ENCODE data around the gene ZFP62.

Gene ZFP62

GRCh38 chr5:180869587-180869986 is 8.5 kb upstream of the ZFP62 start:
- in situ Hi-C loops (cut with MboI; ENCODE audit: low sequenced_read_pairs): no loop called here

- in situ Hi-C loops (cut with MboI; ENCODE audit: low sequenced_read_pairs): no loop called here
Observed at GRCh38 chr5:180868960-180869359, 7.9 kb upstream of the ZFP62 start.

GRCh38 chr5:180866985-180867384 is 5.9 kb upstream of the ZFP62 start:
- in situ Hi-C loops (cut with MboI; ENCODE audit: low sequenced_read_pairs): no loop called here

DNA sequence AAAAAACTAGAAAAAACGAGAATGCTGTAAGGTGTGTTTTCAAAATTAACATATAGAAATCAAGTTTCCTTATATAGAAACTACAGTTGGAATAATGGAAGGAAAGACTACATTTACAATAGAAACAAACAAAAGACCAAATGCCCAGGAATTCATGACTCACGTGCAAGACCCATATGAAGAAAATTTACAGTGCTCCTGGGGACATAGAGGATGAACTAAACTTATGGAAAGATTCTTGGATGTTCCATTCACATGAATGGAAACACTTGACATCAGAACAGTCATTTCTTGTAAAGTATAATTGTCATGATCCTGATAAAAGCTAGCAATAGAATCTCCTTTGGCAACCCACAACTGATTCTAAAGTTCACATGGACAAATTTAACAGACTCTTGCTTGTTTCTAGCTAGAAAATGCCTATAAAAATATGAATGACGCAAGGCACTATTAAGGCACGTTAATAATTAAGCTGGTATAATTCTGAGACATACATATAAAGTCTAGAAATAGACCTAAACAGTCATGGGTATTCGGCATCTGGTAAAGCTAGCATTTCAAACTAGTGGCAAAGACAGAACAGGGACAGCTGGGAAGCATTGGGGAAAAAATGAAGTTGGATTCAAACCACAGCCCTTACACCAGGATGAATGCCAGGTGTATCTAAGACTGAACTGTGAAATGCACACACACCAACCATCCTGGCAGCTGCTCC is 5.1 kb upstream of the ZFP62 start:
- in situ Hi-C loops (cut with MboI; ENCODE audit: low sequenced_read_pairs): no loop called here

DNA sequence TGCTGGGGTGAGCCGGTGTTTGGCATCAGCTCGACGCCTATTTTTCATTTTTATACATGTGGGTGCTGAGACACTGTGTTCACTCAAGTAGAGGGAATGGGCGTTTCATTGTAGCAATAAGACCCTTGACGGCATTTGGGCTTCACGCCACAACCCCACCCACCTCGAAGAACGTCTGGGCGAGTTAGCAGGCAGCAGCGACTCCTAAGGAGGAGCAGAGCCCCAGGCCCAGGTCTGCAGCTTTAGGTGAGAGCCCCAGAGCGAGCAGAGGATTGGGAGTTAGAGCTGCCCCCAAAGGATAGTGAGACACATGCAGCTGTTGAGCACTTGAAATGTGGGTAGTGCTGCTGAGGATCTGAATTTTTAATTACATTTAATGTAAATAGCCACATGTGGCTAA is 1.6 kb upstream of the ZFP62 start:
- in situ Hi-C loops (cut with MboI; ENCODE audit: low sequenced_read_pairs): no loop called here

GRCh38 chr5:180860273-180860886 is 696 bp downstream of the ZFP62 start:
- in situ Hi-C loops (cut with MboI; ENCODE audit: low sequenced_read_pairs): no loop called here

DNA sequence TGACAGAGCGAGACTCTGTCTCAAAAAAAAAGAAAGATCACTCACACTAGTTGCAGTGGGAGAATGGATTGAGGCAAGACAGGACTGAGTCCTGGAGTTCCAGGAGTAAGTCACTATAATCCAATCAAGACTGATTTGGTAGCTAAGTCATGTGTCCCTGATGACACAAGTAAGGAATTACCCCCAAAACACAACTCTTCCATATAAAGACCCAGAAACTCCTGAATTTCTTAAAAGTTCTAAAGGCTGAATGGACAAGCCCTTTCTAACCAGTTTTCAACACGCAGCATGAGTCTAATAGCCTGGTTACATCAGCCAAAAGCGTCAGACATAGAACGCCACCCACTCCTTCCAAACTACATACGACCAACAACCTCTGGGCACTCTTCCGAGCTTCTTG is 2.5 kb downstream of the ZFP62 start:
- in situ Hi-C loops (cut with MboI; ENCODE audit: low sequenced_read_pairs): no loop called here

- in situ Hi-C loops (cut with MboI; ENCODE audit: low sequenced_read_pairs): no loop called here
Observed at GRCh38 chr5:180853848-180854176, 7.3 kb downstream of the ZFP62 start.

DNA sequence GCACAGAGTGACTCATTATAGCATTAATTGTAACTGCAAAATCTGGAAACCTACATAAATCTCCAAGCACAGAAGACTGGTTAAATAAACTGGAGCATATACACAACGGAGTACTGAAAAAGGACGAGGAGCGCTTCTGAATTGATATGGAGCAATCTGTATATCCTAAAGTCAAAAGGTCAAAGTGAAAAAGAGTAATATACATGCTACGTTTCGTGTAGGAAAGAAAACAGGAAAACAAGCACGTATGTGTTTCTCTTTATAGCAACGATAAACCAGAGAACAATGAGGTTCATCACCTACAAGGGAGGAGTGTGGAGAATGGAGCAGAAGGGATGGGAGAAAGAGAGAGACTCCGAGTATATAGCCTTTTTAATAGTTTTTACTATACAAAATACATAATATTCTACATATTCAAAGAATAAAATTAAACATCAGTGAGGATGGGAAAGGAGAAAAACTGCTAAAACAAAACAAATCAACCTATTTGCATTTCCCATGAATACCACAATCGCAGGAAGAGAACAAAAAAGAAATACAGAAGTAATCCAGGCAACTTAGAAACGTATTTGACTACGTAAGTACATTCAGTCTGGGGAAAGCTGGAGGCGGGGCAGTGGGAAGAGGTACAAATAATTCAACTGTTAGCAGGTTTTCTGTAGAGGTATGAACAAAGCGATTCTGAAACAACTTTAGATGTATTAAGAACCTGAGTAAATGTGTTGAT is 7.8 kb downstream of the ZFP62 start:
- in situ Hi-C loops (cut with MboI; ENCODE audit: low sequenced_read_pairs): no loop called here

- in situ Hi-C loops (cut with MboI; ENCODE audit: low sequenced_read_pairs): no loop called here
Observed at GRCh38 chr5:180852495-180852894, 8.6 kb downstream of the ZFP62 start.

- in situ Hi-C loops (cut with MboI; ENCODE audit: low sequenced_read_pairs): no loop called here
Observed at GRCh38 chr5:180850434-180851078, 10.5 kb downstream of the ZFP62 start.

DNA sequence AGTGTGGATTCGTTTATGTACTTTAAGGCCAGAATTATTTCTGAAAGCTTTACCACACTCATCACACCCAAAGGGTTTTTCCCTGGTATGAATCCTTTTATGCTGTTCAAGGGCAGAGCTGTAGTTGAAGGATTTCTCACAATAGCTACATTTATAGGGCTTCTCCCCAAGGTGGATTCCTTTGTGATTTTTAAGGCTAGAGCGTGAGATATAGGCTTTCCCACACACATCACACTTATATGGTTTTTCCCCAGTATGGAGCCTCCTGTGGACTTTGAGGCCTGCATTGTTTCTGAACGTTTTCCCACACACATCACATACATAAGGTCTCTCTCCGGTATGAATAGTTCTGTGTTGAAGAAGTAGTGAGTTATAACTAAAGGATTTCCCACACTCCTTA is 11.2 kb downstream of the ZFP62 start:
- in situ Hi-C loops (cut with MboI; ENCODE audit: low sequenced_read_pairs): no loop called here

DNA sequence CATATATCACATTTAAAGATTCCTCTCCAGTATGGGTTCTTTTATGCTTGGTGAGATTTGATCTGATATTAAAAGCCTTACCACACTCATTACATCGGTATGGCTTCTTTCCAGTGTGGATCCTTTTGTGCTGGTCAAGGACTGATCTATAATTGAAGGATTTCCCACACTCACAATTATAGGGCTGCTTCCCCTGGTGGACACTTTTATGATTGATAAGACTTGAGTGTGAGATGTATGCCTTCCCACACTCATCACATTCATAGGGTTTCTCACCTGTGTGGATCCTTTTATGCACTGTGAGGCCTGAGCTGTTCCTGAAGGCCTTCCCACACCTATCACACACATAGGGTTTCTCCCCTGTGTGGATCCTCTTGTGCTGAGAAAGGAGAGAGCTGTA is 12.2 kb downstream of the ZFP62 start:
- in situ Hi-C loops (cut with MboI; ENCODE audit: low sequenced_read_pairs): no loop called here

DNA sequence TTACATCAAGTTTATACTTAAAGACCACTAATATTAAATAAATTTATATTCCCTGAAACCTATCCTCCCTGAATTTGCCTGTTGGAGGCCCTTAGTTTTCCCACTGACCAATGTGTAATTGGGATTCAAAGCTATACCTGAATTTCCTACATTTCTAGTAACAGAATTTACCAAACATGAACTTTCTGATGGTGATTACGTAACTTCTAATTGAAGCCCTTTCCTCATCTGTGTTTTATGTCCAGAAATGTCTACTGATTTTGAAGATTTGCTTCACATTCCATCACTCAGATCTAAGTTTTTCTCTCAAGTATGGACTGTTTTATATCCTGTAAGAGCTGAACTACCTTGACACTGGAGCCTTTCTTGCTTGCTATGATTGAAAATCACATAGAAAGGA is 12.8 kb downstream of the ZFP62 start:
- in situ Hi-C loops (cut with MboI; ENCODE audit: low sequenced_read_pairs): no loop called here

DNA sequence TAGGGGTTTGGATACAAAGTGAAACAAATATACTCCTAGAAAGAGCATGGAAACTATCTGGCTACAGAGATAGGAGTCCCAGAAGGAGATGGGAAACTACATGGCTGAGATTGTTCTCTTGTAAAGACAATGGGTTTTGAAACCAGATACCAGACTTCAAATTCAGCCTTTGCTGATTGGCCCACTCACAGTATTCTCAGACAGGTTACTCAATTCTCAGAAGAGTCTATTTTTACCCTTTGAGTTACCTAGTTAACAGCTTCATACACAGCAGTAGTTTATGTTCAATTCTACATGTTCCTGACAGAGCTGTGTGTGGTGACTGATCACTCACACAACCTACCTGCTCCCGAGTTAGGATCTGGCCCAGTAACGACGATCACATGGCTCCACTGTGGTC is 14.1 kb downstream of the ZFP62 start:
- in situ Hi-C loops (cut with MboI; ENCODE audit: low sequenced_read_pairs): no loop called here

DNA sequence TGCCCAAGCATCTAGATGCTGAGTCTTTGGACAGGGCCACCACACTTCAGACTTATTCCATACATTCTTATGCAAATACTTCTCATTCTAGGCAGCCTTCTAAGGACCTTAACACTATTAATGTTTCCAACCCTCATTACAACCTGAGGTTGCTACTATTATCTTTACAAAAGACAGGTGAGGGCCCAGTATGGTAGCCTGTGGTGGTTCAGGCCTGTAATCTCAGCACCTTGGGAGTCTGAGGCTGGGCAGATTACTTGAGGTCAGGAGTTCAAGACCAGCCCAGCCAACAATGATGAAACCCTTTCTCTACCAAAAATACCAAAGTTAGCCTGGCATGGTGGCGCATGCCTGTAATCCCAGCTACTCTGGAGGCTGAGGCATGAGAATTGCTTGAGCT is 16.2 kb downstream of the ZFP62 start:
- in situ Hi-C loops (cut with MboI; ENCODE audit: low sequenced_read_pairs): no loop called here

DNA sequence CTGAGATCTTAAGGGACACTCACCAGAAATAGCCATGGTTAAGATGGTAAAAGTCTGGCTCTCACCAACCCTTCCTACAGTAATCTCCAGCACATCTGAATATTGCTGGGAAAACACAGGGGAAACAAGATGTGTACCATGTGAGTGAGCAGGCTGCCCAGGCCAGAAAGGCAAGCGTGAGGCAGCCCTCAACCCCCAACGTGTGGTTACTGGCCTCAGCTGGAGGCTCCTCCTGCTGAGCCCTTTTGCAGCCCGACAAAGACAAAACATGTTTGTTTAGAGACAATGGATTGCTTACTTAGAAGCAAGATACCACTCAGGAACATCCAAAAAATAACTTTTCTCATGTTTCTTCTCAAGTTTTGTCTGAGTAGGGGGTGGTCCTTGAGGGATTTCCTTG is 16.6 kb downstream of the ZFP62 start:
- in situ Hi-C loops (cut with MboI; ENCODE audit: low sequenced_read_pairs): no loop called here

DNA sequence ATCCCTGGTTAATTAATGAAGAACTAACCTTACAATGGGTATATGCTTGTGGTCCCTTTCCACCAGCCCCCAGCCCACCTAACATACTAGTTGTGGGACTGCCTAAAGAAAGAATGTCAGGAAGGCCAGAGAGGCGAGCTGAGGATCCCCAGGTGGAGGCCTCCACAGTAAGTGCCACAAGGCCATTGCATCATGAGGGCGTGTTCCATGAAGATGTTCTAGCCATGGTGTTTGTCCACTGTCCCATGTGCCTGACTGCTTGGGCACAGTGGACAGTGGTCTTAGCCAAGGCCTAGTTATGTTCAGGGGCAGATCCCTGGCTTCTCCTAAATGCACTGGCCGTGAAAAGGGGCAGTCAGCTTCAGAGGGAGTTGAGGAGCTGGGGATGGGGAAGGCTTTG is 21.1 kb downstream of the ZFP62 start:
- in situ Hi-C loops (cut with MboI; ENCODE audit: low sequenced_read_pairs): no loop called here

DNA sequence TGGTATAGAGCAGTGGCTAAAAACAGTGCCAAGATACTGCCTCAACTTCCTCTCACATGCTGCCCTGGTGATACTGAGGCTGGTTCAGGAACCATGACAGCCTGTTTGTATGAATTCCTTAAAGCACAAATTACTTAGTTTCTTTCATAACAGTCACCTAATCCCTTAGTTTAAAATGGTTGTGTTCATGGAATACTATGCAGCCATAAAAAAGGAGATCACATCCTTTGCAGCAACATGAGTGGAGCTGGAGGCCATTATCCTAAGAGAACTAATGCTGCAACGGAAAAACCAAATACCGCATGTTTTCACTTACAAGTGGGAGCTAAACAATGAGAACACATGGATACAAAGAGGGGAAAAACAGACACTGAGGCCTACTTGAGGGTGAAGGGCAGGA is 21.8 kb downstream of the ZFP62 start:
- in situ Hi-C loops (cut with MboI; ENCODE audit: low sequenced_read_pairs): no loop called here

GRCh38 chr5:180837478-180837877 is 23.6 kb downstream of the ZFP62 start:
- in situ Hi-C loops (cut with MboI; ENCODE audit: low sequenced_read_pairs): no loop called here

DNA sequence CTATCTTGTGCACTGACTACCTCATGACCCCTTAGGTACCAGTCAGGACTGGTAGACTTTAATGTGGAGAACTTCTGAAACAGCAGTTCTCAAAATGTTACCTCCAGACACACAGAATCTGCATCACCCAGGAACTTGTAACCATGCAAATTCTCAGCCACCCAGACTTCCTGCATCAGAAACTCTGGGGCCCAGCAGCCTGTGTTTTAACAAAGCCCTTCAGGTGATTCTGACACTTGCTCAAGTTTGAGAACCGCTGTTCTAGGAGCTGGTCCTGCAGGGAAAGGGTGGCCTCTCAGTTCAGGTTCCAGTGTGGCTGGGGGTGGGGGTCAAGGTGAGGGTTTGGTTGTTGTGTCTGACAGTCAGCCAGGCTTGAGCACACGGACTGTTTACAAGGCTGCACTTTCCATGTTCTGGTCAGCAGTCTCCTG is 28.4 kb downstream of the ZFP62 start:
- in situ Hi-C loops (cut with MboI; ENCODE audit: low sequenced_read_pairs): no loop called here
